ENCODE measurements around the gene ANKRD10.
"Not testable (repeated sequence)": the region's sequence is repeated elsewhere in the genome, so short reads cannot be mapped to it uniquely, and the experiment has no call there.

Gene ANKRD10

DNA sequence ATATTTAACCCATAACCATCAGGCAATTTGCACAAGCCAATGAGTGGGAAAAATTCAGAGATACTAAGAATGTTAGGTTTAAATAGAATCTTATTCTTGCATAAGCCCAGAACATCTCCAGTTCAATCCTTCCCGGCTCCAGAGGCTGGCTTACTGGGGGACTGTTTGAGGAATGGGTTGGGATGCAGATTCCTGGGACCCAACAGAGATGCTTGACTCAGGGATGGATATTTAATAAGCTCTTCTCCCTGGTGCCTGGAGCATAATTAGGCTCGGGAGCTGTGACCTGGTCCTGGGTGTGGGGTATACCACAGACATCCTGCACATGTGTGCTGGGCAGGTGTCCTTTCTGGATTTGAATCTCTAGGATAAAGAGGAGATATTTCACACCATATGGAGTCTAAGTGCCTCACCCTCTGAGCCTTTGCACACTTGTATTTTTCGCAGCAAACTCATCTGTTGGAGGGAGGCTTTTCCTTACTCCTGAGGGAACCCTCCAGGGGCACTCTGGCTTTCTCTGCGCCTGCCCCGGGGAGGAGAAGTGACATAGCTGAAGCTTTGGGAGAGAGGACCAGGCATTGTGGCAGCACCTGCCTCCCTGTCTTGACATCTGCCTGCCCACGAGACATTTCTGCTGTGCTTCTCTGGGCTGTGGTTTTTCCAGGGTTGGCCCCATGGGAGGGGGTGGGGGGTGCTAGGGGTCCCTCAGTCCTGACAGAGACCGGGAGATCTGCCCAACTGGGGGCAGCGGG lies 36.1 kb upstream of the ANKRD10 start:
- peaks cover 46% of the 10 kb centered on the region for H3K4me1 Mint-ChIP-seq (ENCODE audit: low read depth)
- peaks cover 14% of the 10 kb centered on the region for H3K27me3 Mint-ChIP-seq
- no peak overlapping the region for H3K4me3 Mint-ChIP-seq
- no peak for DNase-seq
- H3K27ac Mint-ChIP-seq, result no peak overlapping the region
- H3K36me3 Mint-ChIP-seq (ENCODE audit: low read depth), result no peaks in the 10 kb centered on the region
- H3K9me3 Mint-ChIP-seq, result no peaks in the 10 kb centered on the region

DNA sequence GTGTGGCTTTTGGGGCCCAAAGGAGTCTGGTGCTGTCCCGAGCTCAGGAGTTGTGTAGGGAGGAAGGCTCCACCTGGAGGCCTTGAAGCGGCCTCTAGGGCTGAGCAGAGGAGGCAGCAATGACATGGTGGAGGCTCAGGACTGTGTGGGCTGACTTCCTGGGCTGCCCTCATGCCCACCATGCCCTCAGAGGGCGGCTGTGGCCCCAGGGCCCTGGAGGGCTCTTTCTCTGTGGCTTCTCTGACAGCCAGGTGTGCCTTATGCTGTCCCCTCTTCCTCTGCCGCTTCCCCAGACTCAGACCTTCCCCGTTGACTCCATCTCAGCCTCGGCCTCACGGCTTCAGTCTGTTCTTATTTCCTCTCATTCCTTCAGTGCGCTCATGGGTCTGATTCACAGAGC lies 35.5 kb upstream of the ANKRD10 start:
- H3K9me3 Mint-ChIP-seq, result no peaks in the 10 kb centered on the region
- DNase-seq, result no peak
- H3K27me3 Mint-ChIP-seq, result peaks cover 16% of the 10 kb centered on the region
- no peak overlapping the region for H3K27ac Mint-ChIP-seq
- H3K36me3 Mint-ChIP-seq (ENCODE audit: low read depth), result no peaks in the 10 kb centered on the region
- no peak overlapping the region for H3K4me3 Mint-ChIP-seq
- peaks cover 43% of the 10 kb centered on the region for H3K4me1 Mint-ChIP-seq (ENCODE audit: low read depth)

DNA sequence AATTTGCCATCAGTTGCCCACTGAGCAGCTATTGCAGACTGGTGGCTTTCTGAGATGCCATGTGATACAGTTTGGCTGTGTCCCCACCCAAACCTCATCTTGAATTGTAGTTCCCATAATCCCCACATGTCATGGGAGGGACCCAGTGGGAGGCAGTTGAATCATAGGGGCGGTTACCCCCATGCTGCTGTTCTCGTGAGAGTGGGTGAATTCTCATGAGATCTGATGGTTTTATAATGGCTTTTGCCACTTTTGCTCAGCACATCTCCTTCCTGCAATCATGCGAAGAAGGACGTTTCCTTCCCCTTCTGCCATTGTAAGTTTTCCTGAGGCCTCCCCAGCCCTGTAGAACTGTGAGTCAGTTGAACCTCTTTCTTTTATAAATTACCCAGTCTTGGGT lies 34.8 kb upstream of the ANKRD10 start:
- no peak overlapping the region for H3K27ac Mint-ChIP-seq
- H3K4me3 Mint-ChIP-seq, result no peak overlapping the region
- H3K4me1 Mint-ChIP-seq (ENCODE audit: low read depth), result peaks cover 38% of the 10 kb centered on the region
- no peaks in the 10 kb centered on the region for H3K36me3 Mint-ChIP-seq (ENCODE audit: low read depth)
- H3K27me3 Mint-ChIP-seq, result peaks cover 16% of the 10 kb centered on the region
- no peak for DNase-seq
- no peaks in the 10 kb centered on the region for H3K9me3 Mint-ChIP-seq

DNA sequence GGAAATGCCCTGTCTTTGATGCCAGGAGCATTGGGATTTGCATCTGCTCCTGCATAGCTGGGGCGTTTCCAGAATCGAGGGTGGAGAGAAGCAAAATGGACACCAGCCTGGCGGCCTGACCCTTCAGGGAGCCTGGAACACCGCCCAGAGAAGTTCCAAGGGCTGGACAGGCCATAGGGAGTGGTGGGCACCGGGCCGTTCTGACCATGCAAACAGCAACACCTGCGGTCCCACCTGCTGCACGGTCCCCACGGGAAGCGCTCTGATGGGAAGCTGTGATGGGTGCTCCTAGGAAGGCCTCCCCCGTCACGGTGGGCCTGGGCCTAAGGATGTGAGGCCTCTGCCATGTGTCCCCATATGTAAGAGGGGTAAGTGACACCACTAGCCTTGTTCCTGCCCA lies 34.2 kb upstream of the ANKRD10 start:
- Mint-ChIP-seq H3K27ac (no peak overlapping the region), H3K4me1 (ENCODE audit: low read depth) (peaks cover 40% of the 10 kb centered on the region), H3K27me3 (peaks cover 15% of the 10 kb centered on the region), H3K9me3 (no peaks in the 10 kb centered on the region), H3K4me3 (no peak overlapping the region), H3K36me3 (ENCODE audit: low read depth) (no peaks in the 10 kb centered on the region)
- no peak for DNase-seq

DNA sequence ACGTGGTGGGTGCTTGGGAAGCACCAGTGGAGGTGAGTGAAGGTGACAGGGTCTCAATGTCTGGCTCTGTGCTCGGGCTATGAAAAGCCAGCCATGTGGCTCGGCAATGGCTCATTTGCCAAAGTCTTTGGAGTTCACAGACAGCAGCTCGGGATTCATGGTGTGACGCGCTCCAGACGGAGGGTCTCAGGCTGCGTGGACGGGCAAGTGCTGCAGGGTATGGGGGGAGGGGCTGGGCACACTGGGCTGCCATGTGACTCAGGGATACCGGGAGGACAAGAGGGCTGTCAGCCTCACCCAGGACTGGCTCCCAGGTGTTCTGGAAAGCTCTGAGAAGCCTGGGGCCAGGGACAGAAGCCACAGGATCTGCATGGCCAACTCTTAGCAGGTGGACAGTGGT lies 32.5 kb upstream of the ANKRD10 start:
- not testable (repeated sequence) for H3K9me3 Mint-ChIP-seq; H3K36me3 Mint-ChIP-seq (ENCODE audit: low read depth); DNase-seq; H3K27ac Mint-ChIP-seq; H3K4me3 Mint-ChIP-seq
- peaks cover 18% of the 10 kb centered on the region for H3K27me3 Mint-ChIP-seq
- peaks cover 38% of the 10 kb centered on the region for H3K4me1 Mint-ChIP-seq (ENCODE audit: low read depth)

DNA sequence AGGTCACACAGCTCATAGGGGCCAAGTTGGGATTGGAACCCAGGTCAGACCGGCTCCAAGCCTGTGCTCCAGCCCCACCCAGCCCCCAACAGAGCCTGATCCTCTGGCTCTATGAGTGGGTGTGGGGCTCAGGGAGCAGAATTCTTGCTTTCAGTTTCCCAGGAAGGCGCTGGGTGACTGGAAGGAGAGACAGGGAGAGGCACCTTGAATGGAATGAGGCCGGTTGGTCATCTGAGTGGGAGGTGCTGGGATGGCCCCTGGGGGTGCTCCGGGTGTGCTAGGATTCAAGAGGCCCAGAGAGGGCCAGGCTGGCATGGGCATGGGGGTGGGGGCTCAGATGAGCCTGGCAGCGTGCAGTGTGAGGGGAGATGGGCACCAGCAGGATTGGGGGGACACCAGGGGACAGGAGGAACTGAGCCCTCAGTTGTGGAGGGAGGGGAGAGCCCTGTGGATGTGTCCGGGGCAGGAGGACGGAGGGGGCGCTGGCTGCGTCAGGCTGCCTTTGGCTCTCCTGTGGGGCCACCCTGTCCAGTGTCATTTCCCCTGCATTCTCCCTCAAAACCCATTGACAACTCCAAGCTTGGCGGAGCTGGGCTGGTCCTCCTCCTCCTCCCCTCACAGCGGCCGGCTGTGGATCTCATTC lies 31.2 kb upstream of the ANKRD10 start:
- Mint-ChIP-seq H3K36me3 (ENCODE audit: low read depth) (peaks cover 5% of the 10 kb centered on the region), H3K27me3 (peaks cover 16% of the 10 kb centered on the region), H3K27ac (no peak overlapping the region), H3K9me3 (peaks cover 3% of the 10 kb centered on the region), H3K4me1 (ENCODE audit: low read depth) (peaks cover 38% of the 10 kb centered on the region), H3K4me3 (no peak overlapping the region)
- DNase-seq, result no peak

DNA sequence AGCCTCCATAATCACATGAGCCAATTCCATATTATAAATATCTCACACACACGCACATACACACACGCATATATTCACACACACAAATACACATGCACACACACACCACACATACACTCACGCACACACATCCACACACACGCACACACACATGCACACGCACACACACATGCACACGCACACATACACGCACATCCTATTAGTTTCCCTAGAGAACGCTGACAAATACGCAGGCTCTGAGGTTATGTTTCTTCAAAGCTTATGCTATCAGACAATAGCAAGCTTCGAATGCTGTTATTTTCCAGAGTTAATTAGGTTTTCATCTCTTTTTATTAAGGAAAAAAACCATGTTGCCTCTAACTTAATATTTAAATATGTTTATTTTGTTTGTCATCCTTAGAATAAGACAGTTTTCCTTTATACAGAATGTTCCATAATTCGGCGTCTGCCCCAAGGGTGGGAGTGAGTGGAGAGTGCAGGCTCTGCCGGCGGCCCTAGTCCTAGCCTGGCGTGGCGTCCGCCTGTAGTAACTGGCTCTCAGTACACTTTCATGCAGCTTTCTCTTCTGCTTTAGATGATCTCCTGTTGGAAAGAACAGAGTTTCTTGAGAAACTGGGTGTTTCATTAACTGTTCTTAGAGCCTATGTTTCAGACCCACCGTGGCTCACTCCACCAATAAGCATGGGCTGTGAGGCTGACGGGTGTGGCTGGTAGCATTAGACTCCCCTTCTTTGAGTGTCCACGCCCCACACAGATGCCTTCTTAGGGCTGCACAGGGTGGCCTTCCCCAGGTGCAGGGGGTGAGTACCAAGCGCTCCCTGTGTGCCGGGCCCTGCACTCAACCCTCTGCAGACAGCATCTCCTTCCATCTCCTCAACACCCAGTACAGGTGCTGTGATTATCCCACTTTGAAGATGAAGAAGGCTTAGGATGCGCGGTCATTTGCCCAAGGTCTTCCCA lies 30.4 kb upstream of the ANKRD10 start:
- peaks cover 3% of the 10 kb centered on the region for H3K9me3 Mint-ChIP-seq
- peaks cover 5% of the 10 kb centered on the region for H3K36me3 Mint-ChIP-seq (ENCODE audit: low read depth)
- peak overlapping the region; percentile 53 for H3K27ac Mint-ChIP-seq
- peaks cover 38% of the 10 kb centered on the region for H3K4me1 Mint-ChIP-seq (ENCODE audit: low read depth)
- H3K27me3 Mint-ChIP-seq, result peaks cover 12% of the 10 kb centered on the region
- DNase-seq, result no peak
- no peak overlapping the region for H3K4me3 Mint-ChIP-seq

DNA sequence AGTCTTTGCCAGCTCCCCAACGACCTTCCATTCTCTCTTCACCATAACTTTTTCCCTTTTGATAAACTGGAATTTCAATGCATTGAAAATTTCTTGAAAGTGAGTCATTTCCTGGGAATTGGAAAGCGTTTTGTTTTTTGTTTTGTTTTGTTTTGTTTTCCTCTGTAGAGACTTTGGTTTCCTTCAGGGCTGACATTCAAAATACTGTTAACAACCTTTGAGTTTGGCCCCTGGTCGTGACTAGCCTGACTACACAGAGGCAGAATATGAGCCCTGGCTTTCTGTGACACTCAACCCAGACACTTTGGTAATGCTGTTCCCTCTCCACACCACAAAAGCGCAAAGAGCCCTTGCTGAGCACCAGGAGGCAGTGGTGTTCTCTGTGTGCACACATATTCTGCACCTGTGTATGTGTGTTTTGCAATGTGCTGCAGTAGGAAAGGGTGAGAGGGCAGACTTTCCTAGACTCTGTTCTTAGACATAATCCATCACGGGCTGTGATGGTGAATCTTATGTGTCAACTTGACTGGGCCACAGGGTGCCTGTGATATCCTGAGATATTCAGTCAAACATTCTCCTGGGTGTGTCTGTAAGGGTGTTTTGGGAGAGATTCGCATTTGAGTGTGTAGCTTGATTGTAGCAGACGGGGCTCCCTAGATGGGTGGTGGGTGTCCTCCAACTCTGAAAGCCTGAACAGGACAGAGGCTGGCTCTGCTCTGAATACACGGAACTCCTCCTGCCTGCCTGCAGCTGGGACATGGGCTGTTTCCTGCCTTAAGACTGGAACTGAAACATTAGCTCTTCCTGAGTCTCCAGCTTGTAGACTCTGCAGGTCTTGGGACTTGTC lies 29.5 kb upstream of the ANKRD10 start:
- no peak for DNase-seq
- H3K36me3 Mint-ChIP-seq (ENCODE audit: low read depth), result peaks cover 5% of the 10 kb centered on the region
- H3K27me3 Mint-ChIP-seq, result peaks cover 12% of the 10 kb centered on the region
- peaks cover 38% of the 10 kb centered on the region for H3K4me1 Mint-ChIP-seq (ENCODE audit: low read depth)
- H3K27ac Mint-ChIP-seq, result peak overlapping the region; percentile 53
- peaks cover 6% of the 10 kb centered on the region for H3K9me3 Mint-ChIP-seq
- H3K4me3 Mint-ChIP-seq, result no peak overlapping the region

DNA sequence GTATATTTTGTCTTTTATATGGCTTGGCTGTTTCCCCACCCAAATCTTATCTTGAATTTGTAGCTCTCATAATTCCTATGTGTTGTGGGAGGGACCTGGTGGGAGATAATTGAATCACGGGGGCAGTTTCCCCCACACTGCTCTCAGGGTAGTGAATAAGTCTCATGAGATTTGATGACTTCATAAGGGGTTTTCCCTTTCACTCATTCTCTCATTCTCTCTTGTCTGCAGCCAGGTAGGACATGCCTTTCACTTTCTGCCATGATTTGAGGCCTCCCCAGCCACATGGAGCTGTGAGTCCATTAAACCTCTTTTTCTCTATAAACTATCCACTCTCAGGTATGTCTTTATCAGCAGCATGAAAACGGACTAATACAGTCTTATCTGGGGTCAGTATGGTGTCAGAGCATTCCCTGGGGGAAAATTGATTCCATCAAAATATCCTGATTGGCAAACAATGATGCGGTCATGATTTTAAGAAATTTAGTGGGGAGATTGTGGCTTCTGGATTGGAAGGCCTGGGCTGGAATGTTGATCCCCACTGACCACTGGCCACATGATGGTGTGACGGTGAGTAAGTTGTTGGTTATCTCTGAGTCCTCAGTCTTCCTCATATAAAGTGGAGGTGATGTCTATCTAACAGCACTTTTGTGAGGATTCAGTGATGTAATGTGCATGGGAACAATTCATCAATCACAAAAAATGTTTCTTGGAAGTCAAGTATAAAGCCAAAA lies 27.5 kb upstream of the ANKRD10 start:
- peaks cover 5% of the 10 kb centered on the region for H3K36me3 Mint-ChIP-seq (ENCODE audit: low read depth)
- H3K27me3 Mint-ChIP-seq, result peaks cover 10% of the 10 kb centered on the region
- peaks cover 7% of the 10 kb centered on the region for H3K9me3 Mint-ChIP-seq
- H3K4me3 Mint-ChIP-seq, result no peak overlapping the region
- H3K4me1 Mint-ChIP-seq (ENCODE audit: low read depth), result peaks cover 52% of the 10 kb centered on the region
- peak overlapping the region; percentile 75 for H3K27ac Mint-ChIP-seq
- no peak for DNase-seq

DNA sequence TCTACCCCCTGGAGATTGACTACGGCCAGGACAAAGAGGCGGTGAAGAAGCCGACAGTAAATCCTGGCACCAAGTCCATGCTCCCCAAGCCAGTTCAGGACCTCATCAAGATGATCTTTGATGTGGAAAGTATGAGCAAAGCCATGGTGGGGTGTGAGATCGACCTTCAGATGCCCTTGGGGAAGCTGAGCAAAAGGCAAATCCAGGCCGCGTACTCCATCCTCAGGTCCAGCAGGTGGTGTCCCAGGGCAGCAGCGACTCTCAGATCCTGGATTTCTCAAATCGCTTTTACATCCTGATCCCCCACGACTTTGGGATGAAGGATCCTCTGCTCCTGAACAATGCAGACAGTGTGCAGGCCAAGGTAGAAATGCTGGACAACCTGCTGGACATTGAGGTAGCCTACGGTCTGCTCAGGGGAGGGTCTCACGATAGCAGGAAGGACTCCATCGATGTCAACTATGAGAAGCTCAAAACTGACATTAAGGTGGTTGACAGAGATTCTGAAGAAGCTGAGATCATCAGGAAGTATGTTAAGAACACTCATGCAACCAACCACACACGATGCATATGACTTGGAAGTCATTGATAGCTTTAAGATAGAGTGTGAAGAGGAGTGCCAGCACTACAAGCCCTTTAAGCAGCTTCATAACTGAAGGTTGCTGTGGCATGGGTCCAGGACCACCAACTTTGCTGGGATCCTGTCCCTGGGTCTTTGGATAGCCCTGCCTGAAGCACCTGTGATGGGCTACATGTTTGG lies 24.0 kb upstream of the ANKRD10 start:
- Mint-ChIP-seq H3K36me3 (ENCODE audit: low read depth) (peaks cover 15% of the 10 kb centered on the region), H3K4me1 (ENCODE audit: low read depth) (peaks cover 42% of the 10 kb centered on the region), H3K27ac (no peak overlapping the region), H3K9me3 (peaks cover 31% of the 10 kb centered on the region), H3K4me3 (no peak overlapping the region), H3K27me3 (peaks cover 25% of the 10 kb centered on the region)
- DNase-seq, result no peak

DNA sequence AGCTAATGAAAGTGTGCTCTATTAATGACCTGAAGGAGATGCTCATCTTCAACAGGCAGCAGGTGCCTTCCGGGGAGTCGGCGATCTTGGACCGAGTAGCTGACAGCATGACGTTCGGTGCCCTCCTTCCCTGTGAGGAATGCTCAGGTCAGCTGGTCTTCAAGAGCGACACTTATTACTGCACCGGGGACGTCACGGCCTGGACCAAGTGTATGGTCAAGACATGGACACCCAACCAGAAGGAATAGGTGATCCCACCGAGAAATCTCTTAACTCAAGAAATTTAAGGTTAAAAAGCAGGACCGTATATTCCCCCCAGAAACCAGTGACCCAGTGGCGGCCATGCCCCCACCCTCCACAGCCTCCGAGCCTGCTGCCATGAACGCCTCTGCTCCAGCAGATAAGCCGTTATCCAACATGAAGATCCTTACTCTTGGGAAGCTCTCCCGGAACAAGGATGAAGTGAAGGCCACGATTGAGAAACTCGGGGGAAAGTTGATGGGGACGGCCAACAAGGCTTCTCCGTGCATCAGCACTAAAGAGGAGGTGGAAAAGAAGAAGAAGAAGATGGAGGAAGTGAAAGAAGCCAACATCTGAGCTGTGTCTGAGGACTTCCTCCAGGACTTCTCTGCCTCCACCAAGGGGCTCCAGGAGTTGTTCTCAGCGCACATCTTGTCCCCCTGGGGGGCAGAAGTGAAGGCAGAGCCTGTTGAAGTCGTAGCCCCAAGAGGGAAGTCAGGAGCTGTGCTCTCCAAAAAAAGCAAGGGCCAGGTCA lies 22.8 kb upstream of the ANKRD10 start:
- Mint-ChIP-seq H3K4me3 (no peak overlapping the region), H3K4me1 (ENCODE audit: low read depth) (peaks cover 38% of the 10 kb centered on the region), H3K27me3 (peaks cover 32% of the 10 kb centered on the region), H3K9me3 (peaks cover 41% of the 10 kb centered on the region), H3K36me3 (ENCODE audit: low read depth) (peaks cover 20% of the 10 kb centered on the region), H3K27ac (no peak overlapping the region)
- no peak for DNase-seq

DNA sequence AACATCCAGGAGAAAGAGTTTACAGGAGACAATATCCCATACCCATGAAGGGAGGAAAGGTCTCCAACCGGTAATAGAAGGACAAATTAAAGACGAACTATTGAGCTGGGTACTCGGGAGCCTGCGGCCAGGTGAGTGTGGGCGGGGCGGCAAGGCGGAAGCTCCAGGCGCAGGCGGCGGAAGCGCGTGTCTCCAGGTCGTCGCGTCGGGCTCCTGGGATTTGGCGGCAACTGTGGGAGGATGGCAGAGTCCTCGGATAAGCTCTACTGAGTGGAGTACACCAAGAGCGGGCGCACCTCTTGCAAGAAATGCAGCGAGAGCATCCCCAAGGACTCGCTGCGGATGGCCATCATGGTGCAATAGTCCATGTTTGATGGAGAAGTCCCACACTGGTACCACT lies 21.6 kb upstream of the ANKRD10 start:
- Mint-ChIP-seq H3K36me3 (ENCODE audit: low read depth) (peaks cover 19% of the 10 kb centered on the region), H3K27ac (no peak overlapping the region), H3K4me3 (no peak overlapping the region)

More for the DNA sequence above, 21.6 kb upstream of the ANKRD10 start:
- no peak for DNase-seq
- Mint-ChIP-seq H3K4me1 (ENCODE audit: low read depth) (peaks cover 27% of the 10 kb centered on the region), H3K9me3 (peaks cover 41% of the 10 kb centered on the region), H3K27me3 (peaks cover 40% of the 10 kb centered on the region)

All from activated T-cell treated with anti-CD3 and anti-CD28 coated beads, Interleukin-2, amount 50 U/mL, for 24 hours (primary cell).